Right renal pelvis (tissue), 4 donors: ENCODE data around the gene UNC80. TPM values are rescaled to one million over a fixed set of nuclear protein-coding genes. Genes with fewer than 3 reads are reported as not detected.

Source experiments
- DNase-seq, 4 donors: peaks; one replicate each; pipeline ENCODE4 v3.0.0-alpha.2; 2013; ENCODE audit warnings: low read depth in 4 of 4, low spot score in 3 of 4, missing footprints in 1 of 4
- polyA plus RNA-seq, 4 donors: library from polyadenylated mRNA; unstranded; fragments of 120-200 nt; gene quantifications; one replicate each; pipeline ENCODE4 v1.2.1, GENCODE V29; 2013; ENCODE audit not compliant: insufficient read length in 4 of 4

Gene UNC80
- polyA plus RNA-seq, 4 donors = 1.3 to 1.8 (median 1.5) TPM

DNA sequence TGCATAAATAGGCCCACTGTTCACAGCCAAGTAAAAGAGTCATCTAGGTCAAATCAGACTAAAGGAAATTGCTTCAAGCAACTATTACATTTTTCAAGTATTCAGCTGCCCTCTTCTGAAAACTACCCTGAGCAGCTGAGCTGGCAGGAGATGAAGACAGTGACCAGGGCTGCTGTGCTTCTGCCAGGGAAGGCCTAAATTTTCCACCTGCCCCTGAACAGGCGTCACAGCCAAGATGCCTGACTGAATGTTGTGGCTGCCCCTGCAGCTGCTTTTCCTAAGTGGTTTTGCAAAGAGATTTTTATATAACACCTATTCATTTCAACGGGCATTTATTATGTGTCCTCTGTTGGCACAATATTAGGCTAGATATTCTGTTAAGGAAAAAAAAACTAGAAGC is 134.1 kb downstream of the UNC80 start:
- DNase-seq = no peak

DNA sequence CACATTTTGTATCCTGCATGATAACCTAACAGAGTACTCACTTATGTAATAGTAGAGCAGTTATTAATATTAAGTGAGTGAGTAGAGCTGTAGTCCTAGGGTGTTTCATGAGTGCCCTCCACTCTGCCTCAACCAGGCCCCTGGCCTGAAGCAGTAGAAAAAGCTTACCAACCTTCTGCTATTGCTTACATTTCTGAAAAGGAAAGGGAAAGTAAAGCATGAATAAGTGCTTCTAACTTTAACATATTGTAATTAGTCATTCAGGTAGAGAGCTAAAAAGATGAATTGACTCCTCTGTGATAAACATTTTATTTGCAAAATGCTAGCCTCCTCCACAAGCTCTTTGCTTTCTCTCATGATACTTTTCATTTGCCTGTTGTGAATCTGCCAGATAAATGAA is 136.1 kb downstream of the UNC80 start:
- no peak for DNase-seq

DNA sequence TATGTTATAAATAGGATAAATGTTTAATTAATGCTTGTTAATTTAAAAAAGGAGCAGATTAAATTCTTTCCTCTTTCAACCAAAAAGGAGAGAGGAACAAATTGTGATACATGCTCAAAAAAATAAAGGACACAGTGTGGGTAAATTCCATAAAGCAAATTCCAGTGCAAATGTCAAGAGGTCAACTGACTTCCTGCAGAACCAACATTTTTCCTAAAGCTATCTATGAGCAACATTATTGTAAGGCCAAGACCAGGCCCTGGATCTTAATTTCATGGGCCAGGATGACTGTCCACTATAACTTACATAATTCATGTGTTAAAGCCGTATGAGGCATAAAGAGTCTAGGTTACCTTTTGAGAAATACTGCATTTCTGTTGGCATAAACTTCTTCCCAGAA is 136.9 kb downstream of the UNC80 start:
- DNase-seq = no peak

- no peak for DNase-seq
These were observed 139.9 kb downstream of the UNC80 start for GRCh38 chr2:209911486-209911885.

GRCh38 chr2:209913786-209914345 is 142.2 kb downstream of the UNC80 start:
- DNase-seq = no peak

DNA sequence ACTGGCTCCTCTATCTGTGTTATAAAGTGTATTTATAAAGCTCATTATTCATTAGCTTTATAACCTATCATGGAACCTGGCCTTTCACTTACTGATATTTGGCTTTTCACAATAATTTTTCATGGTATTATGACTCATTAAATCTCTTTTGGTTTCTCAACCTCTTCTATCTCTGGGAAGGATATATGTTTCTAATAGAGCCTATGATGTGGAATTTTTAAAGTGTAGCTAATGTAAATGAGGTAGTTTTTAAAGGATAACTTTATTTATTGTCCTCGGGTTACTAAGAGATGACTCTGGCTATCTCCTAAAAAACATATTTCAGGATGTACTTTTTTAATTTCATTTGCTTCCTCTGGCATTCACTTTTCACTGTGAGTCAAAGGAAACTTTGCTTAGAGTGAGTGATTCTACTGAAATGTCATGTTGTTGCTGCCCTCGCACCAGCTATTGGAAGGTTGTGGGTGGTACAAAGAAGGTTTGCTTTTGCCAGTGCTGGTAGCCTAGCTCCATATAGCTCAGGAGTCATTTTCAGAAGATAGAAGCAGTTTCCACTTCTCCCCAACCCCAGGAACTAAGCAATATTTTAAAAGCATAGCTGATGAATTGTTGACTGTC is 145.6 kb downstream of the UNC80 start:
- DNase-seq = no peak

- no peak for DNase-seq
These were observed 146.6 kb downstream of the UNC80 start for GRCh38 chr2:209918251-209918650.

DNA sequence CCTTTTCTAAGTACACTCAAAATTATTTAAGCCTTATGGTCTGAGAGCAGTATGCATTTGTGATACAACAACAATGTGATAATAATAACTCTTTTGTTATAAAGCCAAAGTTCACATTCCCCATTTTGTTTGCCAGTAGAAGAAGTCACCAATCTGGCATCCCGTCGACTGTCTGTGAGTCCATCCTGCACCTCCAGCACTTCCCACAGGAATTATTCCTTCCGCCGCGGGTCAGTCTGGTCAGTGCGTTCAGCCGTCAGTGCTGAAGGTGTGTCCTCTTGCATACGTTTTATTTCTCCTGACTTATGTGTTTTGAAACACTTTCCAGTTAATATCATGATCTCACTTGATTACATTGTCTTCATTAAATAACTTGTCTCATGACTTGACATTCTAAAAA is 150.5 kb downstream of the UNC80 start:
- DNase-seq = no peak

- DNase-seq = no peak
These were observed 157.7 kb downstream of the UNC80 start for GRCh38 chr2:209929369-209929768.

- DNase-seq = no peak
These were observed 162.2 kb downstream of the UNC80 start for GRCh38 chr2:209933499-209934483.

GRCh38 chr2:209936106-209936666 is 164.6 kb downstream of the UNC80 start:
- DNase-seq = no peak

GRCh38 chr2:209937893-209938292 is 166.3 kb downstream of the UNC80 start:
- no peak for DNase-seq

DNA sequence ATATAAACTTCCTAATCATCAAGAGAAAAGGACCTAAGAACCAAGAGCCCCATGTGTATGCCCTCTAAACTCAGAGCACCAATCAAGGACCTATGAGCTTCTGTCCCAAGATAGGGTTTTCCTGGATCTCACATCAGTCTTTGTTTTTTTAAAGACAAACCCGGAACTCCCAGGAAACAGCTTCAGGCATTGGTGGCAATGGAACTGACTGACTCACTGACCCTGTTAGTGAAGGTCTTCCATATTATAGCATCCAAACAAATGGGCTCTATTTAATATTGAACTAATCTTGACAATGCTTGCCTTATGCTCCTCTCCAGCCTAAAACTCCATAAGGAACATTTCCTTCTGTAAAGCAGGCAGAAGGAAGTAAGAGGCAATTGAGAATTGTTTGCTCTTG is 167.3 kb downstream of the UNC80 start:
- no peak for DNase-seq

GRCh38 chr2:209940936-209941335 is 169.3 kb downstream of the UNC80 start:
- DNase-seq = no peak

DNA sequence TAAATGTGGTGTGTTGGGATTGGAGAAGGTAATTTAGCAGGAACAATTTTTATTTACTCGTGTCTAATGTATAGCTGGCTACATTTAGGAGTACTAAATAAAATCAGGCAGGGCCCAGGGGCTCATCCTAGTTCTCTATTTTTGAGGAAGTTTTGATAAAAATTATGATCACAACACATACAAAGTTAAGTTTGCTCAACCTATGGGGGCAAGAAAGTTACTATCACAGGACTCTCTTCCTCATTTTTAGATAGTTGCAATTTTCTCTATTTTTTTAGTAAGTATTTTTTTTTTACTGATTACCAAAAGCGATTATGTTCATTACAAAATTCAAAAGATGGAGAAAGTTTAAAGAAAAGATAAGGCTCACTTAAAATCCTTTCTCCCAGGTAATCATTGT is 170.8 kb downstream of the UNC80 start:
- no peak for DNase-seq

DNA sequence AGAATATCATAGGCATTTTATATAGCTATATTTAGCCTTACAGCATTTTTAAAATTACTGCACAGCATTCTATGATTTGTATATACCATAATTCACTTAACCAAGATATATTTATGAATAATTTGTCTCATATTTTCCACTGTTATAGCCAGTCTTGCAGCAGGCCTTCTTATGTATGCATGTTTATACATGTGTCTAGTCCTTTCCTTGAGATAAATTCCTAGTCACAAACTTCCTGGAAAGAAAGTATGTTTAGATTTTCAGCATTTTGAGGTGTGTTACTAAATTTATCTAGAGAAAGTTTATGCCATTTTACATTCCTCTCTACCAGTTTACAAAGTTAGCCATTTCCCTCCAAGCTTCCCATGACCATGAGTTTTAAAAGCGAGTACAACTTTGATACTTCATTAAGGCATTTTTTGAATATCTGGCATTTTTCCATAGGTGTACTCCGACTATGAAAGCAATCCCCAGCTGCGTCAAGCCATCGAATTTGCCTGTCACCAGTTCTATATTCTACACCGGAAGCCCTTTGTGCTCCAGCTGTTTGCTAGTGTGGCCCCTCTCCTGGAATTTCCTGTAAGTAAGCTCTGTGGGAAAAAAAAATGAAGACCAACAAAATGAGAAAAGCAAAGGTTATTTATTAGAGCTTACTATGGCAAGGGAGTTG is 171.4 kb downstream of the UNC80 start:
- no peak for DNase-seq

- DNase-seq = no peak
These were observed 172.1 kb downstream of the UNC80 start for GRCh38 chr2:209943776-209944175.

- DNase-seq = no peak
These were observed 174.9 kb downstream of the UNC80 start for GRCh38 chr2:209946539-209946938.

DNA sequence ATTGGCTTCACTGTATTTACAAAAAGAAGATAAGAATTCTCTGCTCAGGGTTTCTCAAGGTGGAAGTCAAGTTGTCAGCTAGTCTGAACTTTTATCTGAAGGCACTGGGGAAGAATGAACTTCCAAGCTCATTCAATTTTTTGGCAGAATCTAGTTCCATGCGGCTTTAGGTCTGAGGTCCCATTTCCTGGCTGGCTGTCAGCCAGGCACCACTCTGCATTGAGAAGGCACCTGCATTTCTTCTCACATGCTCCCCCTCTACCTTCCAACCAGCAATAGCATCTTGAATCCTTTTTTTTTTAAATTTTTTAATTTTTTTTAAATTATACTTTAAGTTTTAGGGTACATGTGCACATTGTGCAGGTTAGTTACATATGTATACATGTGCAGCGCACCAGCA is 184.6 kb downstream of the UNC80 start:
- DNase-seq = no peak

- no peak for DNase-seq
These were observed 186.4 kb downstream of the UNC80 start for GRCh38 chr2:209958016-209958415.

- DNase-seq = no peak
These were observed 188.4 kb downstream of the UNC80 start for GRCh38 chr2:209960045-209960444.
